PC-9 (cell line): ENCODE results near the gene SELENOH. TPM values are rescaled to one million over a fixed set of nuclear protein-coding genes. Genes with fewer than 3 reads are reported as not detected.

Experiments
- Bru-seq: library from RNA; stranded (reverse); fragments of 400-500 nt; gene quantifications from one replicate; lab custom pipeline; 2021; lab: Mats Ljungman, UMichigan
- BruChase-seq, 2 experiments: library from RNA; stranded (reverse); fragments of 400-500 nt; gene quantifications; one replicate each; lab custom pipeline; 2021; lab: Mats Ljungman, UMichigan
- BruUV-seq: library from RNA; stranded (reverse); fragments of 400-500 nt; replicated peaks from 2 replicates; lab custom pipeline; 2021; lab: Mats Ljungman, UMichigan
- CTCF ChIA-PET: fragments of 300-600 bp; sonication (Branson Sonifier 250); formaldehyde crosslinking; loops from one replicate; lab custom pipeline; 2022; ENCODE audit warnings: antibody characterized with exemption; lab: Charles Lee
- POLR2A ChIA-PET: fragments of 300-600 bp; sonication (Branson Sonifier 250); formaldehyde crosslinking; loops from one replicate; lab custom pipeline; 2022; ENCODE audit warnings: antibody characterized with exemption; ENCODE audit not compliant: unreplicated experiment; lab: Charles Lee
- DNase-seq, 2 experiments: peaks; one replicate each; pipeline versions ENCODE4 v3.0.0 to v3.0.0-alpha.2; 2015 to 2022; ENCODE audit warnings: mixed read lengths in 1 of 2
- H2AFZ ChIP-seq: fragments of 200-600 bp; sonication (generic); 2 replicates; pipeline ENCODE4 v1.8.1; 2017; ENCODE audit warnings: antibody characterized with exemption
- H3F3A ChIP-seq: fragments of 200-600 bp; sonication (generic); 2 replicates; pipeline ENCODE4 v1.8.1; 2017; ENCODE audit warnings: antibody characterized with exemption, mild to moderate bottlenecking, low read depth; ENCODE audit not compliant: insufficient read depth
- H3K27ac ChIP-seq: fragments of 200-600 bp; sonication (generic); 2 replicates; pipeline ENCODE4 v1.6.1; 2016; ENCODE audit warnings: mixed run types
- H3K27me3 ChIP-seq: fragments of 200-600 bp; sonication (generic); 2 replicates; pipeline ENCODE4 v1.6.1; 2016; ENCODE audit warnings: low read depth, mixed run types; ENCODE audit not compliant: insufficient read depth
- H3K36me3 ChIP-seq: fragments of 200-600 bp; sonication (generic); 2 replicates; pipeline ENCODE4 v1.6.1; 2016; ENCODE audit warnings: low read depth, mixed run types
- H3K4me1 ChIP-seq: fragments of 200-600 bp; sonication (generic); replicated peaks from 2 replicates; pipeline ENCODE4 v1.6.1; 2016; ENCODE audit warnings: mixed run types; ENCODE audit not compliant: insufficient read depth
- H3K4me2 ChIP-seq: fragments of 200-600 bp; sonication (generic); 2 replicates; pipeline ENCODE4 v1.6.1; 2017; ENCODE audit warnings: mixed run types
- H3K4me3 ChIP-seq: fragments of 200-600 bp; sonication (generic); 2 replicates; pipeline ENCODE4 v1.6.1; 2016; ENCODE audit warnings: mixed run types
- H3K79me2 ChIP-seq: fragments of 200-600 bp; sonication (generic); 2 replicates; pipeline ENCODE4 v1.6.1; 2017; ENCODE audit warnings: low read depth, mixed run types
- H3K9me2 ChIP-seq: fragments of 200-600 bp; sonication (generic); 2 replicates; pipeline ENCODE4 v1.8.1; 2017; ENCODE audit warnings: mild to moderate bottlenecking; ENCODE audit not compliant: insufficient read depth
- H3K9me3 ChIP-seq: fragments of 200-600 bp; sonication (generic); 2 replicates; pipeline ENCODE4 v1.8.1; 2016; ENCODE audit warnings: low read depth; ENCODE audit not compliant: insufficient read depth
- H4K20me1 ChIP-seq: fragments of 200-600 bp; sonication (generic); 2 replicates; pipeline ENCODE4 v1.8.1; 2017; ENCODE audit not compliant: insufficient read depth
- EZH2 ChIP-seq: fragments of 200-600 bp; sonication (generic); IDR thresholded peaks from 2 replicates; pipeline ENCODE4 v1.8.0; 2017; ENCODE audit warnings: antibody characterized with exemption, low read depth
- intact Hi-C: fragments of 100-400 bp; cut with micrococcal nuclease; formaldehyde crosslinking; loops from one replicate; pipeline ENCODE4 v1.10.0; 2022; ENCODE audit not compliant: unreplicated experiment
- long read RNA-seq: library from polyadenylated mRNA; stranded (forward); transcript quantifications from one replicate; pipeline ENCODE4 v2.0.0, GENCODE V29; 2022
- total RNA-seq: library from RNA; stranded (reverse); gene quantifications from 2 replicates; pipeline ENCODE4 v1.2.3, GENCODE V29; 2021
- TF ChIP-seq, protein P1 (sequence below): fragments of 200-600 bp; sonication (generic); conservative IDR thresholded peaks from 2 replicates; pipeline ENCODE4 v1.6.1; 2017; ENCODE audit warnings: mixed run types, antibody characterized with exemption, mild to moderate bottlenecking, moderate library complexity

The SELENOH gene, protein sequence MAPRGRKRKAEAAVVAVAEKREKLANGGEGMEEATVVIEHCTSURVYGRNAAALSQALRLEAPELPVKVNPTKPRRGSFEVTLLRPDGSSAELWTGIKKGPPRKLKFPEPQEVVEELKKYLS
- 211 and 318 TPM in 2 replicates for total RNA-seq
- percentile 98 among the genes with signal in this experiment for Bru-seq, nascent RNA
- BruChase-seq, experiment 1, labeled RNA remaining after a 2-hour chase: percentile 98 among the genes with signal in this experiment
- BruChase-seq, experiment 2, labeled RNA remaining after a 6-hour chase: percentile 96 among the genes with signal in this experiment
- long read RNA-seq, transcript SELENOH-204 (4 exons, 818 nt): major isoform, 382 of 402 reads
- long read RNA-seq, partial matches to known transcripts: 5 of 402 reads
- long read RNA-seq, other reads (novel, unspliced or antisense): 7 of 402 reads

DNA sequence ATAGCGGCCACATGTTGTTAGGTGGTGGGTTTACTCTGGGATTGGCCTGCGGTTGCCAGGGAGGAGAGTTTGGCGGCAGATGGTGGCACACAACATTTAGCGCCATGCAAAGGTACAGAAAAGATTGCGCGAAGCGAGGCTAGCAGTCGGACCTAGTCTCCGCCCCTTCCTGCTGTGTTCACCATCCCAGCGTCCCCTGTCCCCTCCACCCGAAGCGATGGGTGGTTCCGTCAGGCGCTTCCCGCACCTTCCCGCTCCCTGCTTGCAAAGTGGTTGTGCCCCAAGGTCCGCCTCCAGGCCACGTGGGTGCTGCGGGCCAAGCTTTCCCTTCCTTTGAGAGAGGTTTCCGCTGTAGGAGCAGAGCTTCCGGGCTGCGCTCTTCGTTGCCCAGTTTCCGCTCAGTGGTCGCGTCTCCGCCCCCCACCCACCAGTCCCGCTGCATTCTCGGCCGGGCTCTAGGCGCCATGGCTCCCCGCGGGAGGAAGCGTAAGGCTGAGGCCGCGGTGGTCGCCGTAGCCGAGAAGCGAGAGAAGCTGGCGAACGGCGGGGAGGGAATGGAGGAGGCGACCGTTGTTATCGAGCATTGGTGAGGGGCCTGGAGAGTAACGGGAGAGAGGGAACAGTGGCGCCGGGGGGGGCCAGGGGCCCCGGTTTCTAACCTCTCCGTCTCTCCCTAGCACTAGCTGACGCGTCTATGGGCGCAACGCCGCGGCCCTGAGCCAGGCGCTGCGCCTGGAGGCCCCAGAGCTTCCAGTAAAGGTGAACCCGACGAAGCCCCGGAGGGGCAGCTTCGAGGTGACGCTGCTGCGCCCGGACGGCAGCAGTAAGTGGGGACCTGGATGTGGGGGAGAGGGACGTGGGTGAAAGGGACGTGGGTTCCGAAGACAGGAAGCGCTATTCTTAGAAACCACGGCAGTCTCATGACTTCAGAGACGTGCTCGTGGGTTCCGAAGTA lies at the start of gene SELENOH:
SELENOH (plus strand) TSS at position 360 of the 955 bp plus-strand sequence; CDS start at position 465, 105 bp downstream.
- intact Hi-C loops: loop anchor here (1.0 to 2.0 kb wide), 6 partner anchors 21 to 173 kb away; partner anchors contain the start of genes MED19 and TMX2

DNA sequence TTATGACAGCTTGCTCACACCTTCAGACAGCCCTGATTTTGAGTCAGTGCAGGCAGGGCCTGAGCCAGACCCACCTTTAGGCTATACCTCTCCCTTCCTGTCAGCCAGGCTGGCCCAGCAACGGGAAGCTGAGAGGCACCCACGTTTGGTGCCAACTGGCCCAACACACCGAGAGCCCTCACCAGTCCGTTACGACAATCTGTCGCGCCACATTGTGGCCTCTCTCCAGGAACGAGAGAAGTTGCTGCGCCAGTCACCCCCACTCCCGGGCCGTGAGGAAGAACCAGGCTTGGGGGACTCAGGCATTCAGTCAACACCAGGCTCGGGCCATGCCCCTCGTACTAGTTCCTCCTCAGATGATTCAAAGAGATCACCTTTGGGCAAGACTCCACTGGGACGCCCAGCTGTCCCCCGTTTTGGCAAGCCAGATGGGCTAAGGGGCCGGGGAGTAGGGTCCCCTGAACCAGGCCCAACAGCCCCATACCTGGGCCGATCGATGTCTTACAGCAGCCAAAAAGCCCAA lies 42.4 kb upstream of the SELENOH start:
- no peak for TF ChIP-seq EZH2
- TF ChIP-seq, protein P1, sequence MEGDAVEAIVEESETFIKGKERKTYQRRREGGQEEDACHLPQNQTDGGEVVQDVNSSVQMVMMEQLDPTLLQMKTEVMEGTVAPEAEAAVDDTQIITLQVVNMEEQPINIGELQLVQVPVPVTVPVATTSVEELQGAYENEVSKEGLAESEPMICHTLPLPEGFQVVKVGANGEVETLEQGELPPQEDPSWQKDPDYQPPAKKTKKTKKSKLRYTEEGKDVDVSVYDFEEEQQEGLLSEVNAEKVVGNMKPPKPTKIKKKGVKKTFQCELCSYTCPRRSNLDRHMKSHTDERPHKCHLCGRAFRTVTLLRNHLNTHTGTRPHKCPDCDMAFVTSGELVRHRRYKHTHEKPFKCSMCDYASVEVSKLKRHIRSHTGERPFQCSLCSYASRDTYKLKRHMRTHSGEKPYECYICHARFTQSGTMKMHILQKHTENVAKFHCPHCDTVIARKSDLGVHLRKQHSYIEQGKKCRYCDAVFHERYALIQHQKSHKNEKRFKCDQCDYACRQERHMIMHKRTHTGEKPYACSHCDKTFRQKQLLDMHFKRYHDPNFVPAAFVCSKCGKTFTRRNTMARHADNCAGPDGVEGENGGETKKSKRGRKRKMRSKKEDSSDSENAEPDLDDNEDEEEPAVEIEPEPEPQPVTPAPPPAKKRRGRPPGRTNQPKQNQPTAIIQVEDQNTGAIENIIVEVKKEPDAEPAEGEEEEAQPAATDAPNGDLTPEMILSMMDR: no peak
- Histone ChIP-seq H3F3A (peaks cover 35% of the 10 kb centered on the region; the same call in 1 of the 2 replicates), H3K4me2 (no peak overlapping the region), H3K79me2 (no peaks in the 10 kb centered on the region), H3K27me3 (no peaks in the 10 kb centered on the region), H2AFZ (no peak overlapping the region), H3K4me1 (no peaks in the 10 kb centered on the region), H3K9me3 (no peaks in the 10 kb centered on the region), H3K9me2 (no peaks in the 10 kb centered on the region), H3K36me3 (peaks cover 47% of the 10 kb centered on the region), H3K4me3 (no peak overlapping the region), H4K20me1 (peaks cover 5% of the 10 kb centered on the region; the same call in 1 of the 2 replicates), H3K27ac (no peak overlapping the region)
- intact Hi-C loops: no loop called here
- DNase-seq: no peak
- ChIA-PET POLR2A (no interaction called here), CTCF (no interaction called here)
- no TSS peak for BruUV-seq

More for the DNA sequence above, at the start of gene SELENOH:
- Histone ChIP-seq H3K4me2 (peak within 1 kb of the TSS; percentile 86), H3K9me3 (no peaks in the 10 kb centered on the region), H3K4me1 (peaks cover 14% of the 10 kb centered on the region), H3K27ac (peak within 1 kb of the TSS; percentile 64), H3F3A (peaks cover 34% of the 10 kb centered on the region), H3K36me3 (peaks cover 33% of the 10 kb centered on the region), H3K9me2 (no peaks in the 10 kb centered on the region), H4K20me1 (no peaks in the 10 kb centered on the region), H3K27me3 (no peaks in the 10 kb centered on the region), H3K4me3 (peak within 1 kb of the TSS; percentile 67), H3K79me2 (peaks cover 45% of the 10 kb centered on the region), H2AFZ (peak within 1 kb of the TSS; percentile 76)
- ChIA-PET POLR2A (interaction anchor here (0.5 to 1.5 kb wide), 14 partner anchors 8 to 919 kb away, joined by 3 to 21 read pairs (median 4); partner anchors contain the start of genes CTNND1, MED19, P2RX3 and TMX2), CTCF (interaction anchor here (0.8 to 1.5 kb wide), 3 partner anchors 10 to 283 kb away, joined by 3 to 10 read pairs (median 4); partner anchors contain the start of gene BTBD18)
- no peak for TF ChIP-seq EZH2
- TF ChIP-seq, protein P1: no peak
- peak; percentile 92 to 99 for DNase-seq
- BruUV-seq: no TSS peak
